ENCODE data around the gene PPP1R36.

The PPP1R36 gene

DNA sequence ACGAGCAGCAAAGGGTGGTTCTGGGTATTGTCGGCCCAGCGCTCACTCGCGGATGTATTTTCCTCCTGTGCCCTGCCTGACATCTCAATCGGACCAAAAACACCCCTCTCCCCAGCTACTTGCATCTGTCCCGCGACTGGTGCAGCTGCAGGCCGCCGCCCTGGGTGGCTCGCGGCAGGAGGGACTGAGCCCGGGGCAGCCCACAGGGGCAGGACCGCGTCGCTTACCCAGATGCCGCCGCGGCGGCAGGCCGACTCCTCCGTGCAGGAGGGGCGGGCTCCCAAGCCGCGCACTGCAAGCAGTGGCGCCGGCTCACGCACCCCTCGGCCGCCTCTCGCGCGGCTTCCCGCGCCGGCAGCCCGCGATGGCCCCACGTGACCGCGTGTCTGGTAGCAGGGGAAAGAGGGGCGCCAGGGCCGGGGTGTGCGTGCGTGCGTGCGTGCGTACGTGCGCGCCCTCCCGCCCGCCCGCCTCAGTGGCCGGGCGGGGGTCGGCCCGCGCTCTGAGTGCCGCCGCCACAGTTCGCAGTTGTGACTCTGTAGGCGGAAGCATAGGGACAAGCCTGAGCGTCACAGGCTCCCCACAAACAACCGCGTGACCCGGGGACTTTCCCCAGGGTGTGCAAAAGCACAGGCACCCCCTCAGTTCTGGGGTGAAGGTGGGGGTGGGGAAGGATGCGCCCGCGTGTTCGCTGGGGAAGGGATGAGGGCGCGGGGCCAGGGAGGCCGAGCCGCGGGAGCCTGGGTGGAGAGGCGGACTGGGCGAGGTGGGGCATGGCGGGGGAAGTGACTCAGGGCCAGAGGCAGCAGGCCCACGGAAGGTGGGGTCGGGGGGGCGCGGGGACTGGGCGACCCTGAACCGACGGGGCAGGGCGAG, 46.1 kb upstream of the PPP1R36 start, which contains the start of gene ZBTB25:
ZBTB25 (minus strand) TSS at position 405 of the 876 bp plus-strand sequence. CDS start 13,305 bp downstream, outside the sequence.
- Histone ChIP-seq H3K27me3 (no peaks in the 10 kb centered on the region), H3K9me3 (no peaks in the 10 kb centered on the region), H3K4me1 (peaks cover 0 to 63% (median 39%) of the 10 kb centered on the region in 4 donors), H3K36me3 (peaks cover 0 to 4% (median 0%) of the 10 kb centered on the region in 3 donors), H3K27ac (peak within 1 kb of the TSS; percentile 95 to 98), H3K4me3 (peak within 1 kb of the TSS; percentile 68 to 92)
- peak; percentile 88 to 95 for DNase-seq
- TF ChIP-seq CTCF (IDR thresholded peaks at IDR 0.05) = peak in 1 of 2 experiments; percentile 15
- intact Hi-C loops (cut with DNase I; ENCODE audit: low total_unique reads) = loop anchor here (2.0 to 5.0 kb wide), 2 partner anchors 37 to 259 kb away; partner anchors contain the start of gene HSPA2

DNA sequence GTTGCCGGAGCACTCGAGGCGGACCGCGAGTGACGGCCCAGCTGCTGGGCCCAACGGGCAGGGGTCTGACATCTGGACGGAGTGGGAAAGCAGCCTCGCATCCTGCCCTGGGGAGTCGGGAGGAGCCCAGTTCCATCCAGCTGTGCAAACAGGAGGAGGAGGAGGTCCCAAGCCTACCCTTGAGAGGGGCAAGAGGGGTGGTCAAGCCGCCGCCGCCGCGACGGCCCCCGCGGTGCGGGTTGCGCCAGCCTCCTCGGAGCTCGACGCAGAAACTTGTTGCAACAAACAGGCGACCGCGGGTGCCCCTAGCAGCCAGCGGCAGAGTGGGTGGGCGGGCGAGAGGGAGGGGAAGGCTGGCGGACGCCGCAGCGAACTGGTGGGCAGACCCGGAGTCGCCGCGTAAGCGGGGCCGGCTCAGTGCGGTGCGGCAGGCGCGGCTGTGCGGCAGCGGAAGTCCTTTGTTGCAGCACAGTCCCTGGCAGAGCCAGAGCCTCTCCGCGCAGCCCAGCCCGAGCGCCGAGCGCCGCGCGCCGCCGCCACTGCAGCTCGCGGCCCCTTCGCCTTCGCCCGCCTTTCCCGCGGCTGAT, 45.4 kb upstream of the PPP1R36 start, which contains the start of gene ZBTB1:
ZBTB1 (plus strand) TSS at position 461 of the 587 bp plus-strand sequence. CDS start 16,735 bp downstream, outside the sequence.
- no peaks in the 10 kb centered on the region for H3K9me3 ChIP-seq
- DNase-seq = peak; percentile 85 to 93
- peaks cover 0 to 67% (median 37%) of the 10 kb centered on the region in 4 donors for H3K4me1 ChIP-seq
- no peaks in the 10 kb centered on the region for H3K36me3 ChIP-seq
- no peaks in the 10 kb centered on the region for H3K27me3 ChIP-seq
- TF ChIP-seq CTCF (IDR thresholded peaks at IDR 0.05) = no peak
- peak within 1 kb of the TSS; percentile 68 to 92 for H3K4me3 ChIP-seq
- intact Hi-C loops (cut with DNase I; ENCODE audit: low total_unique reads) = loop anchor here (5.0 kb wide), 1 partner anchor 258 kb away; no protein-coding TSS in a partner anchor
- H3K27ac ChIP-seq = peak within 1 kb of the TSS; percentile 95 to 98

GRCh38 chr14:64504897-64505794, 44.6 kb upstream of the PPP1R36 start:
- Histone ChIP-seq H3K4me1 (peaks cover 0 to 62% (median 35%) of the 10 kb centered on the region in 4 donors), H3K27me3 (no peaks in the 10 kb centered on the region), H3K9me3 (no peaks in the 10 kb centered on the region), H3K27ac (peak overlapping the region; percentile 95 to 98), H3K4me3 (peak overlapping the region; percentile 68 to 92), H3K36me3 (no peaks in the 10 kb centered on the region)
- DNase-seq = peak; percentile 91 to 95
- intact Hi-C loops (cut with DNase I; ENCODE audit: low total_unique reads) = loop anchor here (5.0 kb wide), 1 partner anchor 257 kb away; no protein-coding TSS in a partner anchor
- no peak for TF ChIP-seq CTCF (IDR thresholded peaks at IDR 0.05)

DNA sequence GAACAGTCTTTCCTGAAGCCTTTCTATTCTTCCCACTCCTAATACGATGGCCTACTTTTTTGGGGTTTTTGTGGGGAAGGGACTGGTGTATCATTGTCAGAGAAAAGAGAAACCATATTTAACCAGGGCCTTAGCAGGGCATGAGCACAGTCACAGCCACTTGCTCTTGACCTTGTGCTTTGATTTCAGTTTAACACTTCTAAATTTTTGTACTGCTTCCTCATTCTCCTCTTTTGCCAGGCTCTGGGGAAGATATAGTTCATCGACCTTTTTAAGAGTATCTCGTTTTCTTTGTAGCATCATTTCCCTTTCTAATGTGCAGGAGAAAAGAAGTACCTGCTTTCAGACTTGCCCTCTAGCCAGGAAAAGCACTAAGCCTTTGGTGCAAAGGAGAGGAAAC, 43.0 kb upstream of the PPP1R36 start:
- no peak for DNase-seq
- Histone ChIP-seq H3K27me3 (no peaks in the 10 kb centered on the region), H3K4me1 (peaks cover 0 to 62% (median 31%) of the 10 kb centered on the region in 4 donors), H3K36me3 (no peaks in the 10 kb centered on the region), H3K4me3 (peak overlapping the region; percentile 68 to 92), H3K27ac (peak overlapping the region in 1 of 2 donors; percentile 98), H3K9me3 (no peaks in the 10 kb centered on the region)
- no peak for TF ChIP-seq CTCF (IDR thresholded peaks at IDR 0.05)
- intact Hi-C loops (cut with DNase I; ENCODE audit: low total_unique reads) = no loop called here

Data from tibial artery (tissue), 4 donors.